Measurements from ENCODE around the gene TMEM43.

DNA sequence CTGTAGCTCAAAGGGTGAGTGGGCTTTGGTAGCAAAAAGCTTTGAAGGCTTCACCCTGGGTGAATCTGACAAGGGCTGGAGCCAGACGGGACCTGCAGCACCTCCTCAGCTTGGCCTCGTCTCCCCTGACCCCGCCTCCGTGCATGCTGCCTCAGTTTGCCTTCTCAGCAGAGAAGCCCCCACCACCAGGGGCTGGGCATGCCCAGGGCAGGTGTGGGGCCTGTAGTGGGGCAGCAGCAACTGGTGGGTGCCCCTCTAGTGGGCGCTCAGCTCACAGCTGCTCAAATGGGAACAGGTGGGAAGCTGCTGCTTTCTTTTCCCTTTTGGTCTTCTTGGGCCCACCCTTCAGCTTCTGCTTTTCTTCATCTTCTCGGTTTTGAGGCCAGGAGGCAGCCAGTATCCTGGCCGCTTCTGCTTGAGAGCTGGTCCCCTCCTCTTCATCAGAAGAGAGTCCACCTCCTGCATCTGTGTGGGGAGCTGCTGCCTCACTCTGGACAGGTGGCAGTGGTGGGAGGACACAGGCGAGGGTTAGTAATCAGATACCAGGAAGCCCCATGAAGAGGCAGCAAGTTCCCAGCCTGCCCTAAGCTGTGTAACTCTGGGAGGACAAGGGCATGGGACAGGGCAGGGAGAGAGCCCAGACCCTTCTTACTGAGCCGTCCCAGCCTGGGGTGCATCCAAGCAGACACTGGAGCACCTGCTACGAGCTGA lies 21.0 kb downstream of the TMEM43 start:
- TF ChIP-seq, protein P1, sequence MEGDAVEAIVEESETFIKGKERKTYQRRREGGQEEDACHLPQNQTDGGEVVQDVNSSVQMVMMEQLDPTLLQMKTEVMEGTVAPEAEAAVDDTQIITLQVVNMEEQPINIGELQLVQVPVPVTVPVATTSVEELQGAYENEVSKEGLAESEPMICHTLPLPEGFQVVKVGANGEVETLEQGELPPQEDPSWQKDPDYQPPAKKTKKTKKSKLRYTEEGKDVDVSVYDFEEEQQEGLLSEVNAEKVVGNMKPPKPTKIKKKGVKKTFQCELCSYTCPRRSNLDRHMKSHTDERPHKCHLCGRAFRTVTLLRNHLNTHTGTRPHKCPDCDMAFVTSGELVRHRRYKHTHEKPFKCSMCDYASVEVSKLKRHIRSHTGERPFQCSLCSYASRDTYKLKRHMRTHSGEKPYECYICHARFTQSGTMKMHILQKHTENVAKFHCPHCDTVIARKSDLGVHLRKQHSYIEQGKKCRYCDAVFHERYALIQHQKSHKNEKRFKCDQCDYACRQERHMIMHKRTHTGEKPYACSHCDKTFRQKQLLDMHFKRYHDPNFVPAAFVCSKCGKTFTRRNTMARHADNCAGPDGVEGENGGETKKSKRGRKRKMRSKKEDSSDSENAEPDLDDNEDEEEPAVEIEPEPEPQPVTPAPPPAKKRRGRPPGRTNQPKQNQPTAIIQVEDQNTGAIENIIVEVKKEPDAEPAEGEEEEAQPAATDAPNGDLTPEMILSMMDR (IDR thresholded peaks at IDR 0.05; ENCODE audit: low read depth, low read length, poor library complexity, severe bottlenecking) = no peak
- no peak for TF ChIP-seq EZH2phosphoT487 (IDR thresholded peaks at IDR 0.05; ENCODE audit: borderline replicate concordance, low read length)

All from DOHH2 (cell line).